Fibroblast of skin of left biceps (primary cell): ENCODE results near the gene SLC6A11.

Source experiments
- DNase-seq, 2 experiments: peaks; one replicate each; pipeline ENCODE4 v3.0.0-alpha.2; 2013; ENCODE audit warnings: low read depth in 2 of 2

SLC6A11 gene

GRCh38 chr3:10790713-10791112, 25.3 kb upstream of the SLC6A11 start:
- no peak for DNase-seq

GRCh38 chr3:10792208-10792607, 23.8 kb upstream of the SLC6A11 start:
- no peak for DNase-seq

DNA sequence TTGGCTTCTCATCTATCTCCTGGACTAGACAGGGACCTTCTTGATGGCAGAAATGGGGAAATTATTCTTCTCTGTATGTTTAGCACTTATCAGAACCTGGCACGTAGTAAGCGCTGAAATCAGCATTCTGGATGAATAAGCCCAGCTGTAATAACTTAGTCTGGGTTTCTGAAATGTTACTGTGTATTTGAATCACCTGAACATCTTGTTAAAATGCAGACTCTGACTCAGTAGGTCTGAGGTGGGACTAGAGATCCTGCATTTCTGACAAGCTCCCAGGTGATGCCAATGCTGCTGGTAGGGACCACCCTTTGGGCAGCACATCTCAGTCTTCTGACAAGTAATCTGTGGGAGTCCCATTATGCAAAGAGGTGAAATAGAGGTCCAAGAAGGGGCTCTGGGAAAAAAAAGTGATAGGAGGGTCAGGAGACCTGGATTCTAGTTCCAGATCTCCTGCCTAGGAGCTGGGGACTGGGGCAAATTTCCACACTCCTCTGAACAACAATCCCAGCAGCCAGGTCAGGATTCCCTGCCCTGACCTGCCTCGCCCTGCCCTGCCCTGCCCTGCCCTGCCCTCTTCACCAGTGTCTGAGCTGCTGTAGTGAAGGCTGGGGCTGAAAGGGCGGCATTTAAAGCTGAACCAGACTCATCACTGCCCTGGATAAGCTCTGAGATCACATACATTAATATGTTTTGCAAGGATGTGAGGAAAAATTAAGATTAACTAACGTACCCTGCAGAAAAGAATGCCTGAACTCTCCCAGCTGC, 17.2 kb upstream of the SLC6A11 start:
- DNase-seq: no peak

GRCh38 chr3:10804183-10804648, 11.8 kb upstream of the SLC6A11 start:
- no peak for DNase-seq

- no peak for DNase-seq
These were observed 10.0 kb upstream of the SLC6A11 start for GRCh38 chr3:10806006-10806405.

- DNase-seq: no peak
These were observed 7.8 kb upstream of the SLC6A11 start for GRCh38 chr3:10808130-10808735.

DNA sequence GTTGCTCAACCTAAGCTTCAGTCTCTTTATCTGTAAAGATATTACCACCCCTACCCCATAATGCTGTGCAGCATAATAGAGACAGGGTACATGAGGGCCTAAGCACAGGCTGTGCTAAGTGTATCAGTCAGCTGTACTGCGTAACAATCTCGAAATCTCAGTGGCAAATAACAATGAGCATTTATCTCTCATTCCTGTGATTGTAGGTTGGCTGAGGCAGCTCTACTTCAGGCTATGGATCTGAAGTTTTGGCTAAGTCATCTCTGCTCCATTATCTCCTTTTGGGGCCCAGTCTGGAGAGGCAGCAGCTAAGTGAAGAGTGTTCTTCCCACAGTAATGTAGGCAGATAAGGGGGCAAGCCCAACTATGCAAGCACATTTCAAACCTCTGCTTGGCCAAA, 7.1 kb upstream of the SLC6A11 start:
- no peak for DNase-seq

DNA sequence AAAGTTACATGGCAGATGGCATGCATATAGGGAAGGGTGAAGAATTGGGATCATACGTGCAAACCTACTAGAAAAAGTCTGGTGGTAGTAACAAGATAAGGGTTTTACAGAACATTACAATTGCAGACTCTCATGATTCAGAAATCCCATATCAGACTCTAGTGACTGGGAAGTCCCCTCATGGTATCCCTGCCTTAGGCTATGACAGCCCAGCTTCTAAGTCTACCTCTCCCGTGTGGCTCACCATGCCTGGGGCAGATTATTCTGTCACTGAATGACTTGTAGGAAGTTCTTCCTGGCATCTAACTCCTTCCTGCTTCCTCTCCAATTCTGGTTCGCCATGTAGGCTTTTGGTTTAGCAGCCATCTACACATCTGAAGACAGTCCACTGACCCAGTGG, 5.7 kb upstream of the SLC6A11 start:
- no peak for DNase-seq

GRCh38 chr3:10813425-10813824, 2.6 kb upstream of the SLC6A11 start:
- DNase-seq: no peak

- DNase-seq: no peak
These were observed 1.4 kb upstream of the SLC6A11 start for GRCh38 chr3:10814623-10815022.

DNA sequence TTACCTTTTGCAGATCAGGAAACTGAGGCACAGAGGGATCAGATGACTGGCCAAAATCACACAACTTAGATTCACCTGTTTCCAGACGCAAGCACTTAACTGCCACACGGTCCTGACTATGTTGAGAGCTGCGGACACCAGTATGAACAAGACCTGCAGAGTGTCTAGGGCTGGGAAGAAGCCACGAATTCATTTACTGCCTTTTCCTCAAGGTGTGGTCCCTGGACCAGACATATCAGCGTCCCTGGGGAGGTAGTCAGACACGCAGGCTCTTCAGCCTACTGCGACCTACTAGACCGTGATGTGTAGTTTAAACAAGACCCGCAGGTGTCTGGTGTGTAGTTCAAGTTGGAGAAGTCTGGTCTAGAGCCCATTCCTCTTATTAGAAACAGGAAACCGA, 541 bp upstream of the SLC6A11 start:
- DNase-seq: no peak

DNA sequence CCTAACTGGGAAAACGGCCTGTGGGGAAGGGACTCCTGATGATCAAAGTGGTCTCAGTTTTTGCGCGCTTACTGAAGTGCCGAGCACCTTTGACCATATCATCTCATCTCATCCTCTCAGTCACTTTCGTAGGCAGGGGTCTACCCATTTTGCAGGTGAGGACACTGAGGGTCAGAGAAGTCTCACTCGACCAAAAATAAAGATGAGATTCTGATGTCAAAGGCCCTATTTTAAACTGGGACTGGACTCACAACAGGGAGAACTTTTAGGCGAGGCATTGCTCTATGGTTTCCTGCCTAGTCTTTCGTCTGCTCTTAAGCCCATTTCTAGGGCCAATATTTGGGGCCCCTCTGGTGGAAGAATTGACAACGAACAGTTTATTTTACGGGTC, 830 bp downstream of the SLC6A11 start:
- DNase-seq: no peak

DNA sequence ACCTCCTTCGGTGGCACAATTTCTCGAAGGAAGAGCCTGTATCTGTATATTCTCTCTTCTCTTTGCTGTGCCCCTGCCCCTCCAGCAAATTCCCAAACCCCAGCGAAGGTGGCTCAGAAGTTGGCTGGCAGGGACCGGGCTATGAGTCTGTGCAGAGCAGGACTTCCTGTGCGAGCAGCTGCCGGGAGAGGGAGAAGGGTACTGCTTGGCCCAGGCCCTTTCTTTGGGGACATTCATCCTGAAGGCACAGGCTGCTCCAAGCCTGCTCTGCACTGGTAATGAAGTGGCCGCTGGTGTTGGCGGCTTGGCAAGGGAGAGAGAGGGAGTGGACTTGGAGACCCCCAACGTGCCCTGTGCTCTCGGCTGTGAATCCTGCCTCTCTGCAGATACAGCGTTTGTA, 1.5 kb downstream of the SLC6A11 start:
- DNase-seq: no peak

- DNase-seq: no peak
These were observed 6.0 kb downstream of the SLC6A11 start for GRCh38 chr3:10822055-10822454.

GRCh38 chr3:10822708-10823515, 6.9 kb downstream of the SLC6A11 start:
- DNase-seq: no peak

DNA sequence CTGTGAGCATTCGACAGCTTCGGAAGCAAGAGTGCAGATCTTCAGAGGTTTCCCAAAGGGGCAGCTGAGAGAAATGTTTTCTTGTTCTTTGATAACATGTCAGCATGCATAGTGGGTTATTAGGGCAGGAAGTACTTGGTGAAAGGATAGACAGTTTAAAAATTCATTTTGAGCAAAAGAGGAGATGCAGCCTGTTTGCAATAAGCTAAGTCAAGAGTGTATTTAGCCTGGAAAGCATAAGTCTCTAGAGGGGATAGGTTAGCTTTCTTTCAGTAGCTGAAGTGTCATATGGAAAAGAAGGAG, 7.4 kb downstream of the SLC6A11 start:
- DNase-seq: no peak

DNA sequence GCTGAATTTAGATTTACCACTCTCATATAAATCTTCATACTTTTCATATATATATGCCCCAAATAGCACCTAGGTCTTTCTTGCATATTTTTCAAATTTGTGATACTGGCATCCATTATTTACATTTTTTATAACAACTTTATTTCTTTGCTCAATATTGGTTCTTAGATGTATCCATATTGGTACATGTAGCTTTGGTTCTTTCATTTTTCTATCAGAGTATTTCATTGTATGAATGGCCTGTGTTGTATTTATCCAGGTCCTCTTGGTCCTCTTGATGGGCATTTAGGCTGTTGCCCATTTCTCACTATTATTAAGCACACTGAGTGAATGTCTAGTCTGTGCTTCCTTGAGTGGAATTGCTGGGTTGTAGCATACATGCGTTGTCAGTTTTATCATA, 8.4 kb downstream of the SLC6A11 start:
- no peak for DNase-seq

GRCh38 chr3:10833855-10834414, 17.9 kb downstream of the SLC6A11 start:
- no peak for DNase-seq

- DNase-seq: no peak
These were observed 18.9 kb downstream of the SLC6A11 start for GRCh38 chr3:10834951-10835350.

GRCh38 chr3:10835406-10835805, 19.4 kb downstream of the SLC6A11 start:
- no peak for DNase-seq

DNA sequence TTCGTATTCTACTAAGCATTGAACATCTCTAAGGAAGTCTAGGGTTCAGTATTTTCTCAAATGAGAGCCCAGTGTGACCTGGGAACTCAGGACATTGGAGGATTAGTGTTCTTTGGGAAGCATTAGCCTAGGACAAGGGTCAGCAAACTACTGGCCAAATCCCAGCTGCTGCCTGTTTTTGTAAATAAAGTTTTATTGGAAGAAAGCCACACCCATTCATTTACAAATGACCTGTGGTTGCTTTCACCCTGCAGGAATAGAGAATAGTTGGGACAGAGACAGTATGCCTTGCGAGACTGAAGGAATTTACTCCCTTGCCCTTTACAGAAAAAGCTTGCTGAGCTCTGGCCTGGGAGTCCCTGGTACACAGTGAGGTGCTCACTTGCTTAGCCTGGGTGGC, 20.6 kb downstream of the SLC6A11 start:
- no peak for DNase-seq

DNA sequence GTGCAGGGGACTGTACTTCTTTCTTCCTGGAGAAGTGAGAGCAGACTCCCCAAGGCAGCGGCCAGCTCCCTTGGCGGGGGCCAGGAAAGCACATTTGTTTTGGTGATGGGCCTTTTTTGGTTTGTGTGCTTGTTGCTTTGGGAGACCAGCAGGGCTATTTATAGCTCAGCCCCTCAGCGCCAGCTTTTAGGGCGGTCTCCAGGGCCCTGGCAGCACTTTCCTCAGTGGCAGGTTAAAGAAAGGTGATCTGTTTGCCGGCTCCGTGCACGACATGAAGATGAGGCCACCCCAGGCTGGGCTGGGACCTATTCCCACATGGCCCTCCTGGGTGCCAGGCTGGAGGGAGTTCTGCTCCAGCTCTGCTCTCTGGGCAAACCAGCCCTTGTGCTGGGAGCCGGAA, 21.8 kb downstream of the SLC6A11 start:
- DNase-seq: no peak

DNA sequence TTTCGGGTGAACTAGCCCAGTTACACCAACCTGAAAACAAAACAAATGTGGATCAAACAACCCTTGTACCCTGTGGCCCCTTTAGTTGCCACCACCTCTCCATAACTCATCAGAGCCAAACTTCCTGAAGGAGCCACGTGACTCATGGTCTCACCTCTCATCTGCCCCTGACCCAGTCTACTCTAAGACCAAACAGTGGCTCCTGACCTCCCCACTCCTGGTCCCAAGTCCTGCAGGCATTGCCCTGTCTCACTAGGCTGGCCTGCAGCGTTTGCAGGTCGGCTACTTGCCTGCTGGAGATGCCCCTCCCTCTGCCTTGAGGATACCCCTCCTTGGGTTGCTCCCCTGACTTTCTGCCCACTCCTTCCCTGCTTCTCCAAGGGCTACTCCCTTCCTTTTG, 23.1 kb downstream of the SLC6A11 start:
- DNase-seq: no peak
